MCF 10A (cell line): ENCODE results near the gene SRSF12. TPM values are rescaled to one million over a fixed set of nuclear protein-coding genes. Genes with fewer than 3 reads are reported as not detected.
A peak's percentile ranks its signal among the peaks of the same experiment; 100 is the strongest.

Source experiments
- BruUV-seq: library from RNA; stranded (reverse); fragments of 400-500 nt; replicated peaks from 2 replicates; lab custom pipeline; 2021; lab: Mats Ljungman, UMichigan
- CTCF ChIA-PET: fragments of 300-600 bp; sonication (Branson Sonifier 250); formaldehyde crosslinking; extraction: SDS; loops from one replicate; lab custom pipeline; 2021; ENCODE audit warnings: antibody characterized with exemption, inconsistent platforms; lab: Yijun Ruan, JAX
- POLR2A ChIA-PET: fragments of 300-600, 350-650 bp; sonication (Branson Sonifier 250); formaldehyde crosslinking; extraction: SDS; loops from one replicate; lab custom pipeline; 2020; ENCODE audit warnings: antibody characterized with exemption, inconsistent platforms; lab: Yijun Ruan, JAX
- DNase-seq: peaks from one replicate; pipeline ENCODE4 v3.0.0-alpha.2; 2018; ENCODE audit not compliant: unreplicated experiment
- H3K27ac Mint-ChIP-seq: one replicate; pipeline ENCODE4 v1.8.0; 2022; ENCODE audit warnings: mild to moderate bottlenecking, low read depth, mixed read lengths; ENCODE audit not compliant: unreplicated experiment
- H3K27me3 Mint-ChIP-seq: one replicate; pipeline ENCODE4 v1.8.0; 2022; ENCODE audit warnings: mixed read lengths; ENCODE audit not compliant: insufficient read depth, unreplicated experiment
- H3K36me3 Mint-ChIP-seq: one replicate; pipeline ENCODE4 v1.8.0; 2022; ENCODE audit warnings: mild to moderate bottlenecking, moderate library complexity, mixed read lengths; ENCODE audit not compliant: insufficient read depth, unreplicated experiment
- H3K4me1 Mint-ChIP-seq: one replicate; pipeline ENCODE4 v1.8.0; 2022; ENCODE audit warnings: mixed read lengths; ENCODE audit not compliant: insufficient read depth, unreplicated experiment
- H3K4me3 Mint-ChIP-seq: one replicate; pipeline ENCODE4 v1.8.0; 2022; ENCODE audit warnings: mild to moderate bottlenecking, moderate library complexity, mixed read lengths; ENCODE audit not compliant: unreplicated experiment
- H3K9me3 Mint-ChIP-seq: one replicate; pipeline ENCODE4 v1.8.0; 2022; ENCODE audit warnings: mixed read lengths; ENCODE audit not compliant: unreplicated experiment
- CTCF ChIP-seq: fragments of 200-600 bp; IDR thresholded peaks from one replicate; pipeline ENCODE4 v1.8.0; 2022; ENCODE audit warnings: antibody characterized with exemption, mild to moderate bottlenecking; ENCODE audit not compliant: unreplicated experiment
- intact Hi-C: fragments of 100-400 bp; cut with micrococcal nuclease; formaldehyde crosslinking; loops from 2 replicates; pipeline ENCODE4 v1.14.1; 2022
- total RNA-seq: library from RNA; stranded (reverse); gene quantifications from 2 replicates; pipeline ENCODE4 v1.2.3, GENCODE V29; 2022

The SRSF12 gene
- total RNA-seq, 1 experiment from 2014 or later, result 1.2 TPM

- POLR2A ChIA-PET, result no interaction called here
- no peaks in the 10 kb centered on the region for H3K4me1 Mint-ChIP-seq
- no TSS peak for BruUV-seq
- H3K27ac Mint-ChIP-seq, result no peak overlapping the region
- H3K36me3 Mint-ChIP-seq, result peaks cover 31% of the 10 kb centered on the region
- H3K4me3 Mint-ChIP-seq, result no peak overlapping the region
- H3K27me3 Mint-ChIP-seq, result no peaks in the 10 kb centered on the region
- intact Hi-C loops, result no loop called here
- TF ChIP-seq CTCF, result no peak
- CTCF ChIA-PET, result no interaction called here
- no peak for DNase-seq
- H3K9me3 Mint-ChIP-seq, result no peaks in the 10 kb centered on the region
Observed at GRCh38 chr6:89160331-89161092, 42.6 kb upstream of the SRSF12 start.

- no peaks in the 10 kb centered on the region for H3K9me3 Mint-ChIP-seq
- peaks cover 6% of the 10 kb centered on the region for H3K4me1 Mint-ChIP-seq
- BruUV-seq, result no TSS peak
- H3K27ac Mint-ChIP-seq, result no peak overlapping the region
- no peak overlapping the region for H3K4me3 Mint-ChIP-seq
- ChIA-PET CTCF (interaction anchor here (0.6 to 0.7 kb wide), 2 partner anchors 13 to 14 kb away, joined by 3 to 4 read pairs; no protein-coding TSS in a partner anchor), POLR2A (interaction anchor here (0.5 to 1.5 kb wide), 2 partner anchors 9 to 150 kb away, joined by 3 to 5 read pairs; partner anchors contain the start of gene PM20D2)
- intact Hi-C loops, result no loop called here
- peaks cover 34% of the 10 kb centered on the region for H3K36me3 Mint-ChIP-seq
- no peak for DNase-seq
- H3K27me3 Mint-ChIP-seq, result no peaks in the 10 kb centered on the region
- TF ChIP-seq CTCF, result no peak
Observed at GRCh38 chr6:89154131-89154530, 36.3 kb upstream of the SRSF12 start.

GRCh38 chr6:89148016-89148750, 30.3 kb upstream of the SRSF12 start:
- intact Hi-C loops, result loop anchor here (5.0 kb wide), 2 partner anchors 66 to 149 kb away; partner anchors contain the start of gene PNRC1
- H3K4me3 Mint-ChIP-seq, result peak overlapping the region; percentile 31
- ChIA-PET CTCF (interaction anchor here (0.7 to 1.7 kb wide), 5 partner anchors 10 to 258 kb away, joined by 3 to 7 read pairs (median 3); no protein-coding TSS in a partner anchor), POLR2A (interaction anchor here (1.0 to 4.5 kb wide), 6 partner anchors 10 to 184 kb away, joined by 3 to 110 read pairs (median 6); partner anchors contain the start of genes PNRC1 and RNGTT)
- peaks cover 22% of the 10 kb centered on the region for H3K36me3 Mint-ChIP-seq
- DNase-seq, result peak; percentile 54
- no TSS peak for BruUV-seq
- H3K4me1 Mint-ChIP-seq, result peaks cover 22% of the 10 kb centered on the region
- H3K27me3 Mint-ChIP-seq, result no peaks in the 10 kb centered on the region
- no peak overlapping the region for H3K27ac Mint-ChIP-seq
- no peaks in the 10 kb centered on the region for H3K9me3 Mint-ChIP-seq
- no peak for TF ChIP-seq CTCF
